HepG2 (cell line): ENCODE measurements around the gene NAP1L1.

ENCODE experiments used
- ARID2 ChIP-seq: sonication (generic); formaldehyde crosslinking; IDR thresholded peaks from 2 replicates; pipeline ENCODE4 v1.8.1; 2022; ENCODE audit warnings: mild to moderate bottlenecking, missing genetic modification reagents, borderline replicate concordance
- BRF2 ChIP-seq: sonication (generic); formaldehyde crosslinking; IDR thresholded peaks from 2 replicates; pipeline ENCODE4 v1.8.1; 2022; ENCODE audit warnings: mild to moderate bottlenecking, missing genetic modification reagents
- CENPT ChIP-seq: sonication (generic); formaldehyde crosslinking; IDR thresholded peaks from 2 replicates; pipeline ENCODE4 v1.8.0; 2022; ENCODE audit warnings: low read depth, mild to moderate bottlenecking, moderate library complexity, missing genetic modification reagents
- CTCF ChIP-seq: sonication (generic); formaldehyde crosslinking; IDR thresholded peaks from 2 replicates; pipeline ENCODE4 v1.5.0; 2020; ENCODE audit warnings: mild to moderate bottlenecking, missing genetic modification reagents, moderate library complexity
- GPN1 ChIP-seq: sonication (generic); formaldehyde crosslinking; IDR thresholded peaks from 2 replicates; pipeline ENCODE4 v1.5.1; 2020; ENCODE audit warnings: missing genetic modification reagents, borderline replicate concordance
- JUN ChIP-seq: sonication (generic); formaldehyde crosslinking; IDR thresholded peaks from 2 replicates; pipeline ENCODE4 v1.4.0; 2020; ENCODE audit warnings: mild to moderate bottlenecking, missing genetic modification reagents
- NFATC3 ChIP-seq: sonication (generic); formaldehyde crosslinking; IDR thresholded peaks from 2 replicates; pipeline ENCODE4 v1.5.1; 2020; ENCODE audit warnings: mild to moderate bottlenecking, missing genetic modification reagents
- ZFP37 ChIP-seq: sonication (generic); formaldehyde crosslinking; IDR thresholded peaks from 2 replicates; pipeline ENCODE4 v1.4.0; 2020; ENCODE audit warnings: missing genetic modification reagents, borderline replicate concordance
- ZNF510 ChIP-seq: sonication (generic); formaldehyde crosslinking; IDR thresholded peaks from 2 replicates; pipeline ENCODE4 v1.4.0; 2020; ENCODE audit warnings: low read depth, mild to moderate bottlenecking, missing genetic modification reagents
- ZNF670 ChIP-seq: sonication (generic); formaldehyde crosslinking; IDR thresholded peaks from 2 replicates; pipeline ENCODE4 v1.8.0; 2022; ENCODE audit warnings: mild to moderate bottlenecking, missing genetic modification reagents, borderline replicate concordance

GRCh38 chr12:76075448-76075847 lies 9.0 kb downstream of the NAP1L1 start:
- TF ChIP-seq JUN (no peak), CENPT (no peak), GPN1 (no peak), ARID2 (CRISPR knock-in tag) (no peak), NFATC3 (CRISPR knock-in tag) (no peak), ZNF670 (no peak), BRF2 (CRISPR knock-in tag) (no peak), ZFP37 (no peak), CTCF (CRISPR knock-in tag) (no peak), ZNF510 (no peak)
